Ovary (tissue), 3 donors: ENCODE results near the gene OR10T2.

ENCODE experiments used
- CTCF ChIP-seq, 3 donors: fragments of 450-650 bp in 2 of 3; fragments of 200-600 bp in 1 of 3; IDR thresholded peaks; one replicate each; pipeline versions ENCODE4 v1.5.1 to v1.8.0; 2016 to 2022; ENCODE audit warnings: antibody characterized with exemption in 3 of 3, mild to moderate bottlenecking in 1 of 3
- POLR2A ChIP-seq: fragments of 450-650 bp; IDR thresholded peaks from one replicate; pipeline ENCODE4 v1.6.1; 2017; ENCODE audit warnings: antibody characterized with exemption, mild to moderate bottlenecking, moderate library complexity
- donor health status: DM: no; HTN: no; CAD: no.

DNA sequence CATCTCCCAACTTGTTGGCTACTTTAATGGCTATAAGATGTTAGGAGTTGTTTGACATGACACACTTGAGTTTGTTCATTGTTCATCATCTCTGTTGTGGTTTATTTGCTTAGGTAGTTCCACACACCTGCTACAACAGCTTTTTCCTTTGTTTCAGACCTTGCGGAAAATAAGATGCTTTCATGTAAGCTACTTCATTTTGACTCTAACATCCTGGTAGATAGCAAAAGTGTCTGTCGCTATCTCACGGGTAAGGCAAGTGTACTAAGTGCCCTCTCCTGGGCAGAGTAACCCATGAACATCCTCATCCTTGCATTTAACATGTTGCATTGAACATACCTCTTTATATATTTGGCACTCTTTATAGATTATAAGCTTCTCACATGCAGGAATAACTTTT, 1.6 kb upstream of the OR10T2 start:
- TF ChIP-seq CTCF (IDR thresholded peaks at IDR 0.05) (no peak), POLR2A (no peak)
